ENCODE results near the gene FLRT2.

FLRT2 gene

DNA sequence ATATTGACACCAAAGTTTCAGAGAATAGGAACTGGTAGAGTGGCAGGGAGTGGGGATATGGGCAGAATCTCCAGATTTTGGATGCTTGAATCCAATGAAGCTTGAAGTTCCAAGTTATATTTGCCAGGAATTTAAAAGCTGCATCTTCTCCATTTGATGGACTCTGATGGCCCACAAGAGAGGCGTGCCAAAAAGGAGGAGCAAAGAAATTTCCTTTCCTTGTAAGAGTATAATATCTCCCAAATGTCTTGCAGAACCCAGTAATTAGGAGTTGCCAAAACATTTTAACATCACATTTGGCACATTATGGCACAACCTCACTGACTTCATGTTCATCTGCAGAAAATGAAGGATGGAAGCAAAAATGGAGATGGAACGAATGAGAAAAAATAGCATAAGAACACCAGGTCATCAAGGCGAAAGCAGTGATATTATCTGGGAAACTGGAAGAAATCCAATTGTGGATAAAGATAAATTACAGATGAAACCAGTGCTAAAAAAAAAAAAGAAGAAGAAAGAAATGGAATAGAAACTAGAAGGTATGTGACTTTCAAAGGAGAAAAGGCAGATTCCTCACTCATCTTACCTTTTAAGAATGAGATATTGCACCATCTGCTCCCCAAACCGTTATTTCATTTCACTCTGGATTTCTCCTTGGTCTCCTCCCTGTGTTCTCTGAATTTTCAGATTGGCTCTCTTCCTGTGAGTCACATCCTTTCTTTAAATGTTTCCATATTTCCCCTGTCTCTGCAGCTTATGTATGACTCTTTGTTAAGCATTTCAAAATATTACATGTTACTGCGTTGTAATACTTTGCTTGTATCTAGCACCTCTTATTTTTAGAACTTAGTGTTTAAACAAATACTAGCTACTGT lies 13.5 kb upstream of the FLRT2 start:
- H3K9me3 ChIP-seq (ENCODE audit: control insufficient read depth, low read length) = no peaks in the 10 kb centered on the region
- DNase-seq = no peak
- no peaks in the 10 kb centered on the region for H3K27me3 ChIP-seq (replicated peaks; ENCODE audit: control insufficient read depth, insufficient read depth, low read length, poor library complexity, severe bottlenecking)
- no peak overlapping the region for H3K4me3 ChIP-seq (ENCODE audit: insufficient read depth, low read depth, low read length, poor library complexity, severe bottlenecking)
- H3K4me1 ChIP-seq (ENCODE audit: control insufficient read depth, insufficient read depth, low read length, poor library complexity, severe bottlenecking) = no peaks in the 10 kb centered on the region
- no peaks in the 10 kb centered on the region for H3K36me3 ChIP-seq (ENCODE audit: control insufficient read depth, insufficient read depth, low read length)
- no peak overlapping the region for H3K27ac ChIP-seq (ENCODE audit: insufficient read depth, low read length, poor library complexity, severe bottlenecking)

DNA sequence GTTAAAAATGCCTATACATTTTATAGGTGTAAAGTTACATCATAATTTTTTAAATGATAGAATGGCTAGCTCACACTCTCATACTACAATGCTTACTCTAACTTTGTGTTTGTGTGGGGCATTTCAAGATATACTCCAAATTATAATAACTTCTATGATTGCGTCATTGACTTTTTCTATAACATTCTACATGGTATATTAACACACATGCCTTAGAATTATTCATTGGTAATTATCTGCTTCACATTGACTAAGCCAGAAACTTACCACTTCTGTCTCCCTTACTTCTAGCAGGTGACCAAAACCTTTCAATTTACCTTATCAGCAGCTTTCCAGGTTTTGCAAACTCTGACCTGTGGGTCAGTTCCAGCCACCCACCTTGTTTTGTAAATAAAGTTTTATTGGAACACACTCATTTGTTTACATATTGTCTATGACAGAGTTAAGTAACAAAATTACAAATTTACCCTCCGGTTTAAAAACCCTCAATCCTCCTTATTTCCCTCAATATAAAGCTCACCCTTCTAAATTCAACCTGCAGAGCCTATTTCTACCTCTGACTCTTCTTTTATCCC lies 12.7 kb upstream of the FLRT2 start:
- H3K27ac ChIP-seq (ENCODE audit: insufficient read depth, low read length, poor library complexity, severe bottlenecking) = no peak overlapping the region
- no peaks in the 10 kb centered on the region for H3K36me3 ChIP-seq (ENCODE audit: control insufficient read depth, insufficient read depth, low read length)
- H3K27me3 ChIP-seq (replicated peaks; ENCODE audit: control insufficient read depth, insufficient read depth, low read length, poor library complexity, severe bottlenecking) = no peaks in the 10 kb centered on the region
- DNase-seq = no peak
- H3K4me3 ChIP-seq (ENCODE audit: insufficient read depth, low read depth, low read length, poor library complexity, severe bottlenecking) = no peak overlapping the region
- no peaks in the 10 kb centered on the region for H3K9me3 ChIP-seq (ENCODE audit: control insufficient read depth, low read length)
- no peaks in the 10 kb centered on the region for H3K4me1 ChIP-seq (ENCODE audit: control insufficient read depth, insufficient read depth, low read length, poor library complexity, severe bottlenecking)

- Histone ChIP-seq H3K27me3 (replicated peaks; ENCODE audit: control insufficient read depth, insufficient read depth, low read length, poor library complexity, severe bottlenecking) (no peaks in the 10 kb centered on the region), H3K9me3 (ENCODE audit: control insufficient read depth, low read length) (no peaks in the 10 kb centered on the region), H3K27ac (ENCODE audit: insufficient read depth, low read length, poor library complexity, severe bottlenecking) (no peak overlapping the region), H3K4me3 (ENCODE audit: insufficient read depth, low read depth, low read length, poor library complexity, severe bottlenecking) (no peak overlapping the region), H3K4me1 (ENCODE audit: control insufficient read depth, insufficient read depth, low read length, poor library complexity, severe bottlenecking) (no peaks in the 10 kb centered on the region), H3K36me3 (ENCODE audit: control insufficient read depth, insufficient read depth, low read length) (no peaks in the 10 kb centered on the region)
- no peak for DNase-seq
Measured at GRCh38 chr14:85519661-85520305, 10.2 kb upstream of the FLRT2 start.

GRCh38 chr14:85520581-85520980 lies 9.4 kb upstream of the FLRT2 start:
- DNase-seq = no peak
- no peaks in the 10 kb centered on the region for H3K9me3 ChIP-seq (ENCODE audit: control insufficient read depth, low read length)
- no peaks in the 10 kb centered on the region for H3K36me3 ChIP-seq (ENCODE audit: control insufficient read depth, insufficient read depth, low read length)
- H3K27ac ChIP-seq (ENCODE audit: insufficient read depth, low read length, poor library complexity, severe bottlenecking) = no peak overlapping the region
- no peaks in the 10 kb centered on the region for H3K4me1 ChIP-seq (ENCODE audit: control insufficient read depth, insufficient read depth, low read length, poor library complexity, severe bottlenecking)
- H3K4me3 ChIP-seq (ENCODE audit: insufficient read depth, low read depth, low read length, poor library complexity, severe bottlenecking) = no peak overlapping the region
- H3K27me3 ChIP-seq (replicated peaks; ENCODE audit: control insufficient read depth, insufficient read depth, low read length, poor library complexity, severe bottlenecking) = no peaks in the 10 kb centered on the region

- Histone ChIP-seq H3K27ac (ENCODE audit: insufficient read depth, low read length, poor library complexity, severe bottlenecking) (no peak overlapping the region), H3K27me3 (replicated peaks; ENCODE audit: control insufficient read depth, insufficient read depth, low read length, poor library complexity, severe bottlenecking) (no peaks in the 10 kb centered on the region), H3K36me3 (ENCODE audit: control insufficient read depth, insufficient read depth, low read length) (no peaks in the 10 kb centered on the region), H3K4me1 (ENCODE audit: control insufficient read depth, insufficient read depth, low read length, poor library complexity, severe bottlenecking) (no peaks in the 10 kb centered on the region), H3K4me3 (ENCODE audit: insufficient read depth, low read depth, low read length, poor library complexity, severe bottlenecking) (no peak overlapping the region), H3K9me3 (ENCODE audit: control insufficient read depth, low read length) (no peaks in the 10 kb centered on the region)
- no peak for DNase-seq
Measured at GRCh38 chr14:85523624-85524023, 6.3 kb upstream of the FLRT2 start.

DNA sequence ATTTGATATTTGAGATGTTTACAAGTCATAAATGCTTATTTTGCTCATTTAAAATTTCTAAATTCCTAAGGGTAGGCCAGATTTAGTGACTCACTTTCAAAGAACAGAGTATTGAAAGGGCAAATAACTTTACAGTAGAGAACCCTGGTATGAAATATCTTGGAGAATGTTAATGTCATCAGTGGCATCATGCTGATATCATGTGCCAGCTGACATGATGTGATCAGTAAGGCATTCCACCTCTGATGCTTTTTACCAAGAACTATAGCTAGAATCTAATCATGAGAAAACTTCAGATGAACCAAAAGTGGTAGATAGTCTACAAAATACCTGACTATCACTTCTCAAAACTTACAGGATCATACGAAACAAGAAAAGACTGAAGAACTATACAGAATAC lies 2.9 kb upstream of the FLRT2 start:
- Histone ChIP-seq H3K27me3 (replicated peaks; ENCODE audit: control insufficient read depth, insufficient read depth, low read length, poor library complexity, severe bottlenecking) (peaks cover 6% of the 10 kb centered on the region), H3K9me3 (ENCODE audit: control insufficient read depth, low read length) (no peaks in the 10 kb centered on the region), H3K4me1 (ENCODE audit: control insufficient read depth, insufficient read depth, low read length, poor library complexity, severe bottlenecking) (no peaks in the 10 kb centered on the region), H3K4me3 (ENCODE audit: insufficient read depth, low read depth, low read length, poor library complexity, severe bottlenecking) (no peak overlapping the region), H3K27ac (ENCODE audit: insufficient read depth, low read length, poor library complexity, severe bottlenecking) (no peak overlapping the region), H3K36me3 (ENCODE audit: control insufficient read depth, insufficient read depth, low read length) (no peaks in the 10 kb centered on the region)
- DNase-seq = no peak

GRCh38 chr14:85527445-85528035 lies 2.4 kb upstream of the FLRT2 start:
- H3K4me1 ChIP-seq (ENCODE audit: control insufficient read depth, insufficient read depth, low read length, poor library complexity, severe bottlenecking) = no peaks in the 10 kb centered on the region
- no peaks in the 10 kb centered on the region for H3K36me3 ChIP-seq (ENCODE audit: control insufficient read depth, insufficient read depth, low read length)
- DNase-seq = no peak
- no peak overlapping the region for H3K4me3 ChIP-seq (ENCODE audit: insufficient read depth, low read depth, low read length, poor library complexity, severe bottlenecking)
- H3K9me3 ChIP-seq (ENCODE audit: control insufficient read depth, low read length) = no peaks in the 10 kb centered on the region
- H3K27me3 ChIP-seq (replicated peaks; ENCODE audit: control insufficient read depth, insufficient read depth, low read length, poor library complexity, severe bottlenecking) = peaks cover 6% of the 10 kb centered on the region
- H3K27ac ChIP-seq (ENCODE audit: insufficient read depth, low read length, poor library complexity, severe bottlenecking) = no peak overlapping the region

DNA sequence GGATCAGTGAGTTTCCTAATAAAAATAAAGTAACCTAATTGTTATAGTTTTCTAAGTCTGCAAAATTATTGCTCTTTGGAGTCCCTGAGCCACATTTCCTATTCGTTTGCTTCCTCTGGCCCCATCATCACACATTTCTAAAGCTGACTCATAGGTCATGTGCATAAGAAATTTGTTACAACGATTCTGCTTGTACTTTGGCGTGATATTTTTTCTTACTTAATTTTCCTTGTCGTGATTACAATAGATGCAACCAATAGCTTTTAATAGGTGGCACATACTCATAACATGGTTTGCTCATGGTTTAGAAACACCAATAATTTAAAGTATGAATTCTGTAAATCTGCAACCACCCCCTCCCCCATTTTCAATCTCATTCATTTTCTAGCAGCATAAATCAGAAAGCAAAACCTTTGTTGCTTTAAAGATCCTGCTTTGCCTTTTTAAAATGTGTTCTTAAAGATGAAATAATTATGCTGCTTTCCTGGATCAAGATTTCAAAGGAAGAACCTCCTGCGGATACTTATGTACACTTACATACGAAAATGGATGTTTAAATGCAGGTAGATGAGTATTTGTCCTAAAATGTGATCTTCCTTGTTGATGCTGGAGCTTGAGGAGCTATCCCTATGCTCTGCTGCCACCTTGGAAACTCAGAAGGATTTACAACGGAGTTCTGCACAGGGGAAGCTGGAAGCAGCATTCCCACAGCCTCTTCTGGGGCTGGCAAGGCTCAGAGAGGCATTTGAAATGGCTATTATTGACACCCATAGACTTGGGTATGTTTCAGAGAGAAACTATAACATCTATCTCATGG lies 1.7 kb upstream of the FLRT2 start:
- H3K9me3 ChIP-seq (ENCODE audit: control insufficient read depth, low read length) = no peaks in the 10 kb centered on the region
- no peaks in the 10 kb centered on the region for H3K36me3 ChIP-seq (ENCODE audit: control insufficient read depth, insufficient read depth, low read length)
- no peak overlapping the region for H3K4me3 ChIP-seq (ENCODE audit: insufficient read depth, low read depth, low read length, poor library complexity, severe bottlenecking)
- no peak for DNase-seq
- no peak overlapping the region for H3K27ac ChIP-seq (ENCODE audit: insufficient read depth, low read length, poor library complexity, severe bottlenecking)
- H3K4me1 ChIP-seq (ENCODE audit: control insufficient read depth, insufficient read depth, low read length, poor library complexity, severe bottlenecking) = no peaks in the 10 kb centered on the region
- peaks cover 6% of the 10 kb centered on the region for H3K27me3 ChIP-seq (replicated peaks; ENCODE audit: control insufficient read depth, insufficient read depth, low read length, poor library complexity, severe bottlenecking)

DNA sequence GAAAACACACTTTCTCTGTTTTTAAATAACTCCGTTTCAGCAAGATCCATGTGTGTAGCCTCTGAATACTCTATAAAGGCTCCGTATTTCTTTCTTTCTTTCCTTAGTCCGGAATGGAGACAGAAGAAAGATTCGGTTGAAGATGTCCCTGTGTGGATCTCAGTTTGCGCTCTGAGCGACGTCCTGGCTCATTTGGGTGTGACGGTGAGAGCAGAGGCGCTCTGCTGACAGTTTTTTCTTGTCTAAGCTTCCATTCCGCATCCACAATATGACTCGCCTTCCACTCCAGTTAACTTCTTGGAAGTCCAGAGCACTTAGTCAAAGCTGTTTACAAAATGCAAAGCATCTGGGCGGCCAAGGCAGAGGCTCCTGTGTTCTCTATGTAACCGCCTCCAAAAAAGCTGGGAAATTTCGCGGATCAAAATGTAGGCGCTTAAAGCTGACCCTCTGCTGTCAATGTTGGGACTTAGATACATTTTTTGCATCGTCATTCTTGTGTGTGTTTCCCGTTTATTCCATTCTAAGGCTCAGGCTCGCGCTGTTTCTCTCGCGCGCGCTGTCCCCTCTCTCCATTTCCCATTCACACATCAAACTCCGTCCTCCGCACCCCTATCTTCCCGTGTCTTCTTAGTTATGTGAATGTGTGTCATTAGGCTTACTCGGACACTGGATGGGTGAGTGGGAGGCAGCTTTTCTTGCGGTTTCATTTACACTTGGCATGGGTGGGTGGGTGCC lies 880 bp upstream of the FLRT2 start:
- H3K27me3 ChIP-seq (replicated peaks; ENCODE audit: control insufficient read depth, insufficient read depth, low read length, poor library complexity, severe bottlenecking) = peaks cover 6% of the 10 kb centered on the region
- no peaks in the 10 kb centered on the region for H3K9me3 ChIP-seq (ENCODE audit: control insufficient read depth, low read length)
- H3K4me3 ChIP-seq (ENCODE audit: insufficient read depth, low read depth, low read length, poor library complexity, severe bottlenecking) = no peak overlapping the region
- H3K4me1 ChIP-seq (ENCODE audit: control insufficient read depth, insufficient read depth, low read length, poor library complexity, severe bottlenecking) = no peaks in the 10 kb centered on the region
- no peaks in the 10 kb centered on the region for H3K36me3 ChIP-seq (ENCODE audit: control insufficient read depth, insufficient read depth, low read length)
- no peak for DNase-seq
- H3K27ac ChIP-seq (ENCODE audit: insufficient read depth, low read length, poor library complexity, severe bottlenecking) = no peak overlapping the region
